MCF 10A (cell line): ENCODE results near the gene TBKBP1. TPM values are rescaled to one million over a fixed set of nuclear protein-coding genes. Genes with fewer than 3 reads are reported as not detected.

Source experiments
- BruUV-seq: library from RNA; stranded (reverse); fragments of 400-500 nt; replicated peaks from 2 replicates; lab custom pipeline; 2021; lab: Mats Ljungman, UMichigan
- CTCF ChIA-PET: fragments of 300-600 bp; sonication (Branson Sonifier 250); formaldehyde crosslinking; extraction: SDS; loops from one replicate; lab custom pipeline; 2021; ENCODE audit warnings: antibody characterized with exemption, inconsistent platforms; lab: Yijun Ruan, JAX
- POLR2A ChIA-PET: fragments of 300-600, 350-650 bp; sonication (Branson Sonifier 250); formaldehyde crosslinking; extraction: SDS; loops from one replicate; lab custom pipeline; 2020; ENCODE audit warnings: antibody characterized with exemption, inconsistent platforms; lab: Yijun Ruan, JAX
- DNase-seq: peaks from one replicate; pipeline ENCODE4 v3.0.0-alpha.2; 2018; ENCODE audit not compliant: unreplicated experiment
- H3K27ac Mint-ChIP-seq: one replicate; pipeline ENCODE4 v1.8.0; 2022; ENCODE audit warnings: mild to moderate bottlenecking, low read depth, mixed read lengths; ENCODE audit not compliant: unreplicated experiment
- H3K27me3 Mint-ChIP-seq: one replicate; pipeline ENCODE4 v1.8.0; 2022; ENCODE audit warnings: mixed read lengths; ENCODE audit not compliant: insufficient read depth, unreplicated experiment
- H3K36me3 Mint-ChIP-seq: one replicate; pipeline ENCODE4 v1.8.0; 2022; ENCODE audit warnings: mild to moderate bottlenecking, moderate library complexity, mixed read lengths; ENCODE audit not compliant: insufficient read depth, unreplicated experiment
- H3K4me1 Mint-ChIP-seq: one replicate; pipeline ENCODE4 v1.8.0; 2022; ENCODE audit warnings: mixed read lengths; ENCODE audit not compliant: insufficient read depth, unreplicated experiment
- H3K4me3 Mint-ChIP-seq: one replicate; pipeline ENCODE4 v1.8.0; 2022; ENCODE audit warnings: mild to moderate bottlenecking, moderate library complexity, mixed read lengths; ENCODE audit not compliant: unreplicated experiment
- H3K9me3 Mint-ChIP-seq: one replicate; pipeline ENCODE4 v1.8.0; 2022; ENCODE audit warnings: mixed read lengths; ENCODE audit not compliant: unreplicated experiment
- CTCF ChIP-seq: fragments of 200-600 bp; IDR thresholded peaks from one replicate; pipeline ENCODE4 v1.8.0; 2022; ENCODE audit warnings: antibody characterized with exemption, mild to moderate bottlenecking; ENCODE audit not compliant: unreplicated experiment
- intact Hi-C: fragments of 100-400 bp; cut with micrococcal nuclease; formaldehyde crosslinking; loops from 2 replicates; pipeline ENCODE4 v1.14.1; 2022
- total RNA-seq: library from RNA; stranded (reverse); gene quantifications from 2 replicates; pipeline ENCODE4 v1.2.3, GENCODE V29; 2022

The TBKBP1 gene
- total RNA-seq, 1 experiment from 2014 or later: 0.40 TPM

GRCh38 chr17:47652570-47652969 is 41.4 kb upstream of the TBKBP1 start:
- intact Hi-C loops: no loop called here
- BruUV-seq: no TSS peak
- POLR2A ChIA-PET: interaction anchor here (0.7 to 3.6 kb wide), 2 partner anchors 12 to 159 kb away, joined by 3 to 25 read pairs; no protein-coding TSS in a partner anchor
- Mint-ChIP-seq H3K27me3 (no peaks in the 10 kb centered on the region), H3K9me3 (no peaks in the 10 kb centered on the region), H3K36me3 (peaks cover 67% of the 10 kb centered on the region), H3K27ac (no peak overlapping the region), H3K4me3 (peak overlapping the region; percentile 88), H3K4me1 (peaks cover 33% of the 10 kb centered on the region)
- CTCF ChIA-PET: interaction anchor here (3.2 kb wide), 1 partner anchor 12 kb away, joined by 28 read pairs; no protein-coding TSS in a partner anchor
- TF ChIP-seq CTCF: no peak
- no peak for DNase-seq

- intact Hi-C loops: no loop called here
Observed at GRCh38 chr17:47653442-47653841, 40.5 kb upstream of the TBKBP1 start.

GRCh38 chr17:47654991-47655390 is 39.0 kb upstream of the TBKBP1 start:
- H3K36me3 Mint-ChIP-seq: peaks cover 91% of the 10 kb centered on the region
- H3K27ac Mint-ChIP-seq: peak overlapping the region; percentile 26
- no peak overlapping the region for H3K4me3 Mint-ChIP-seq
- ChIA-PET POLR2A (interaction anchor here (0.6 kb wide), 2 partner anchors 9 to 21 kb away, joined by 3 to 4 read pairs; no protein-coding TSS in a partner anchor), CTCF (interaction anchor here (0.6 to 3.2 kb wide), 7 partner anchors 10 to 172 kb away, joined by 3 to 28 read pairs (median 5); no protein-coding TSS in a partner anchor)
- TF ChIP-seq CTCF: no peak
- intact Hi-C loops: no loop called here
- H3K27me3 Mint-ChIP-seq: no peaks in the 10 kb centered on the region
- H3K4me1 Mint-ChIP-seq: peaks cover 22% of the 10 kb centered on the region
- no TSS peak for BruUV-seq
- no peak for DNase-seq
- H3K9me3 Mint-ChIP-seq: no peaks in the 10 kb centered on the region

More at GRCh38 chr17:47653442-47653841, 40.5 kb upstream of the TBKBP1 start:
- Mint-ChIP-seq H3K4me3 (no peak overlapping the region), H3K27me3 (no peaks in the 10 kb centered on the region), H3K4me1 (peaks cover 33% of the 10 kb centered on the region), H3K36me3 (peaks cover 75% of the 10 kb centered on the region), H3K27ac (no peak overlapping the region), H3K9me3 (no peaks in the 10 kb centered on the region)
- no peak for DNase-seq
- no TSS peak for BruUV-seq
- ChIA-PET CTCF (interaction anchor here (3.2 kb wide), 1 partner anchor 11 kb away, joined by 28 read pairs; no protein-coding TSS in a partner anchor), POLR2A (no interaction called here)
- TF ChIP-seq CTCF: no peak

- Mint-ChIP-seq H3K27me3 (no peaks in the 10 kb centered on the region), H3K4me1 (peaks cover 16% of the 10 kb centered on the region), H3K36me3 (peaks cover 98% of the 10 kb centered on the region), H3K9me3 (no peaks in the 10 kb centered on the region), H3K27ac (no peak overlapping the region), H3K4me3 (no peak overlapping the region)
- no TSS peak for BruUV-seq
- no peak for DNase-seq
- intact Hi-C loops: no loop called here
- POLR2A ChIA-PET: interaction anchor here (0.7 kb wide), 1 partner anchor 41 kb away, joined by 3 read pairs; no protein-coding TSS in a partner anchor
- TF ChIP-seq CTCF: no peak
- CTCF ChIA-PET: no interaction called here
Observed at GRCh38 chr17:47660064-47660492, 33.9 kb upstream of the TBKBP1 start.
